Gastroesophageal sphincter (tissue), 3 donors: ENCODE data around the gene SAYSD1.

ENCODE experiments used
- CTCF ChIP-seq, 4 experiments: fragments of 200-600 bp in 2 of 4; fragments of 450-650 bp in 2 of 4; sonication (generic) in 1 of 4; IDR thresholded peaks; one replicate each; pipeline ENCODE4 v1.5.1; 2017 to 2019; ENCODE audit warnings: antibody characterized with exemption in 4 of 4, mild to moderate bottlenecking in 2 of 4, moderate library complexity in 2 of 4
- EP300 ChIP-seq: sonication (generic); formaldehyde crosslinking; IDR thresholded peaks from one replicate; pipeline ENCODE4 v1.6.1; 2017; ENCODE audit warnings: antibody characterized with exemption, mild to moderate bottlenecking
- POLR2A ChIP-seq, 2 donors: fragments of 450-650 bp; IDR thresholded peaks; one replicate each; pipeline ENCODE4 v1.6.1; 2017; ENCODE audit warnings: antibody characterized with exemption in 2 of 2, mild to moderate bottlenecking in 2 of 2, moderate library complexity in 1 of 2
- POLR2AphosphoS5 ChIP-seq: sonication (generic); formaldehyde crosslinking; IDR thresholded peaks from one replicate; pipeline ENCODE4 v1.6.1; 2017; ENCODE audit warnings: antibody characterized with exemption

- TF ChIP-seq EP300 (no peak), POLR2AphosphoS5 (no peak), CTCF (IDR thresholded peaks at IDR 0.05) (no peak), POLR2A (IDR thresholded peaks at IDR 0.05) (no peak)
Observed at GRCh38 chr6:39124114-39124513, 9.1 kb upstream of the SAYSD1 start.
